Hepatocyte (in vitro differentiated cells): ENCODE measurements around the gene RASA3.

ENCODE experiments used
- CTCF ChIP-seq: fragments of 200-600 bp; sonication (generic); IDR thresholded peaks from 2 replicates; pipeline ENCODE4 v1.5.1; 2016; ENCODE audit warnings: antibody characterized with exemption, mild to moderate bottlenecking; ENCODE audit not compliant: poor library complexity
- EZH2 ChIP-seq: fragments of 200-600 bp; sonication (generic); IDR thresholded peaks from 2 replicates; pipeline ENCODE4 v1.6.1; 2016; ENCODE audit warnings: antibody characterized with exemption, mild to moderate bottlenecking, borderline replicate concordance
- EZH2phosphoT487 ChIP-seq: fragments of 200-600 bp; sonication (generic); IDR thresholded peaks from one replicate; pipeline ENCODE4 v1.6.1; 2018; ENCODE audit warnings: antibody characterized with exemption, mild to moderate bottlenecking, low read depth, moderate library complexity; ENCODE audit not compliant: unreplicated experiment, severe bottlenecking

- TF ChIP-seq CTCF = no peak
- TF ChIP-seq EZH2 = no peak
- no peak for TF ChIP-seq EZH2phosphoT487
These were observed 157.0 kb downstream of the RASA3 start for GRCh38 chr13:113975416-113975815.
